Ectodermal cell (in vitro differentiated cells): ENCODE data around the gene ELAVL1. TPM values are rescaled to one million over a fixed set of nuclear protein-coding genes. Genes with fewer than 3 reads are reported as not detected.

Experiments used
- H3K27ac ChIP-seq: 2 replicates; pipeline ENCODE4 v1.7.0; 2013; ENCODE audit warnings: mild to moderate bottlenecking, low read depth, low read length; ENCODE audit not compliant: insufficient read depth, poor library complexity, severe bottlenecking
- H3K27me3 ChIP-seq: 2 replicates; pipeline ENCODE4 v1.7.0; 2013; ENCODE audit warnings: mild to moderate bottlenecking, low read length; ENCODE audit not compliant: insufficient read depth, control insufficient read depth, poor library complexity, severe bottlenecking
- H3K36me3 ChIP-seq: one replicate; pipeline ENCODE4 v1.7.0; 2013; ENCODE audit warnings: low read length; ENCODE audit not compliant: control insufficient read depth, insufficient read depth
- H3K4me1 ChIP-seq: one replicate; pipeline ENCODE4 v1.7.0; 2013; ENCODE audit warnings: low read length; ENCODE audit not compliant: control insufficient read depth, insufficient read depth
- H3K4me3 ChIP-seq: 2 replicates; pipeline ENCODE4 v1.7.0; 2013; ENCODE audit warnings: low read depth, low read length, control low read depth; ENCODE audit not compliant: insufficient read depth
- H3K9me3 ChIP-seq: 2 replicates; pipeline ENCODE4 v1.7.0; 2013; ENCODE audit warnings: mild to moderate bottlenecking, low read length, moderate library complexity; ENCODE audit not compliant: control insufficient read depth
- WGBS, 2 experiments: methylation state at CpG; one replicate each; pipeline ENCODE4 v1.1.7; 2013; ENCODE audit warnings: missing lambda C conversion rate in 2 of 2; 5-methylcytosine and 5-hydroxymethylcytosine counted together
- polyA plus RNA-seq, 4 experiments: library from polyadenylated mRNA; stranded (reverse); fragments of 50-300 nt; gene quantifications; one replicate each; pipeline ENCODE4 v1.2.3, GENCODE V29; 2013

Gene ELAVL1
- polyA plus RNA-seq (2013, experiment 1 of 4), result 167 TPM
- 169 TPM for polyA plus RNA-seq (2013, experiment 2 of 4)
- 137 TPM for polyA plus RNA-seq (2013, experiment 3 of 4)
- 144 TPM for polyA plus RNA-seq (2013, experiment 4 of 4)

DNA sequence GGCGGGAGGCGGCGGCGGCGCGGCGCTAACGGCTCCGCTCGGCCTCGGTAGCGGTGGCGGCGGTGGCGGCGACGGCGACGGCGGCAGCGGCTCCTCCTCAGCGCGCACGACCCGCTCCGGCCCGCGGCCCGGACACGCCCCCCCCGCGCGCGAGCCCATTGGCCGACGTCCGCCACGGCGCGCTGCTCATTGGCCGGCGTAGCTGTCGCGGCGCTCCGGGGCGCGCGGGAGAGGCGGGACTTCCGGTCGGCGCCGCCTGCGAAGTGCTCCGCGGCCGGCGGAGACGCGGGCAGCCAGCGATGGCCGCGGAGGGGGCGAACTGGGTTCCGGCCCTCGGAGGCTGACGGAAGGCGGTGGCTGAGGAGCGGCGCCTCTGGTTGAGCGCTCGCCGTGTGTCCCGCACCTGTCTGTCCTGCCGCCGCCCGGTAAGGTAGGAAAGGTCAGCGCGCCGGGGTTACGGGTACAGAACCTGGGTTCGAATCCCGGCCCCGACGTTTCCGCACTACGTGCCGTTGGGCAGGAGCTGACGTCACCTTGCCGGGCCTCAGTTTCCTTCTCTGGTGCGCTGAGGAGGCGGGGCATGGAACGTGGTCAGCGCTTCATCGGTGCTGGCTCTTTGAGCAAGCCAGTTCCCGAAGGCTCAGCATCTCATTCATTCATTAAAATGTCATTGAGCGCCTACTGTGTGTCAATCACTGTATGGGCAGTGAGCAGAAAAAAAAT is at the start of gene ELAVL1:
Gene ELAVL1 (minus strand): TSS at position 108 of the 723 bp plus-strand sequence. CDS start 13,826 bp downstream, outside the sequence.
- no peaks in the 10 kb centered on the region for H3K9me3 ChIP-seq
- 0 to 1% methylated on average over 98 of the region's 98 CpGs for WGBS, 2 experiments
- peaks cover 11% of the 10 kb centered on the region for H3K4me1 ChIP-seq
- H3K27ac ChIP-seq, result peak within 1 kb of the TSS; percentile 57
- peaks cover 4% of the 10 kb centered on the region for H3K36me3 ChIP-seq
- H3K4me3 ChIP-seq, result peak within 1 kb of the TSS; percentile 71
- H3K27me3 ChIP-seq, result no peaks in the 10 kb centered on the region

DNA sequence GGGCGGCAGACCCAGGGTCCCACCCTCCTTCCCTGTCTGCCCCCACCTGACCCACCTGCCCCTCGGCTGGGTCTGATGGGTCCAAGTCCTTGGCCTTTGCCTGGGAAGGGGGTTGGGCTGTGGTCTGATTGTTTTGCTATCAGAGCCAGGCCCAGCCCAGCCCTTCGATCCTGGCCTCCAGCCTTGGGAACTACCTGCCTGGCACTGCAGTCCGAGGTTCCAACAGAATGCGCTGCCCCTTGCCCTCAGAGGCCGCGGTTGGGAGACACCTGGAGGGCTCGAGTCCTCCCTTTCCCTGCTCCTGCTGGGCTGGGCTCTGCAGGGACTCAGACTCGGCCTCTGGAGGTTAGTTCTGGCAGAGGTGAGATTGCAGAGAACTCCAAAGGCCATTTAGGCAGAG is 48.7 kb upstream of the ELAVL1 start:
- H3K27ac ChIP-seq, result no peak overlapping the region
- H3K4me1 ChIP-seq, result peaks cover 26% of the 10 kb centered on the region
- H3K36me3 ChIP-seq, result no peaks in the 10 kb centered on the region
- WGBS, 2 experiments, result 62 to 68% methylated on average over 9 of the region's 9 CpGs
- H3K27me3 ChIP-seq, result peaks cover 14% of the 10 kb centered on the region
- no peaks in the 10 kb centered on the region for H3K9me3 ChIP-seq
- H3K4me3 ChIP-seq, result no peak overlapping the region

DNA sequence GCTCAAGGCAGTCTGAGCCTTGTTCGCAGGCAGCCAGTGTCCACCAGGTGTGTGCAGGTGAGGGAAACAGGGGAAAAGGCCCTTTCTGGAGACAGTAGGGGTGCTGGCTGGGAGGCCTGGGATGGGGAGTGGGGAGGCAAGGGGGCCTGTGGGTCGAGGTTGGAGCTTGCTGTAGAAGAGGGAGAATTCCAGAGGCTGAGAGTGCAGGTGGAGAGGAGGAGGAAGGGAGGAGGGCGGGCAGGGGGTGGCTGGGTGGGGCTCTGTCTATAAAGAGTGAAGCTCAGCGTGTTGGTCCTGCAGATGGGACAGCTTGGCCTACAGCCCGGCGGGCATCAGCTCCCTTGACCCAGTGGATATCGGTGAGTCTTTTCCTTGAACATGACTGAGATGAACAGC is 47.0 kb upstream of the ELAVL1 start, which contains the start of gene CCL25:
Gene CCL25 (plus strand): TSS at position 297 of the 396 bp plus-strand sequence. CDS start 290 bp downstream, outside the sequence.
- H3K27me3 ChIP-seq, result peaks cover 18% of the 10 kb centered on the region
- WGBS, 2 experiments, result 74 to 77% methylated on average over 7 of the region's 7 CpGs

GRCh38 chr19:8050274-8051096 is 45.0 kb upstream of the ELAVL1 start:
- peak overlapping the region; percentile 40 for H3K4me3 ChIP-seq
- no peaks in the 10 kb centered on the region for H3K36me3 ChIP-seq
- 10% methylated on average over 49 of the region's 49 CpGs for WGBS, 2 experiments

More for the DNA sequence above, 47.0 kb upstream of the ELAVL1 start, which contains the start of gene CCL25:
- no peak within 1 kb of the TSS for H3K4me3 ChIP-seq
- peak within 1 kb of the TSS; percentile 8 for H3K27ac ChIP-seq
- peaks cover 26% of the 10 kb centered on the region for H3K4me1 ChIP-seq
- no peaks in the 10 kb centered on the region for H3K36me3 ChIP-seq
- no peaks in the 10 kb centered on the region for H3K9me3 ChIP-seq

DNA sequence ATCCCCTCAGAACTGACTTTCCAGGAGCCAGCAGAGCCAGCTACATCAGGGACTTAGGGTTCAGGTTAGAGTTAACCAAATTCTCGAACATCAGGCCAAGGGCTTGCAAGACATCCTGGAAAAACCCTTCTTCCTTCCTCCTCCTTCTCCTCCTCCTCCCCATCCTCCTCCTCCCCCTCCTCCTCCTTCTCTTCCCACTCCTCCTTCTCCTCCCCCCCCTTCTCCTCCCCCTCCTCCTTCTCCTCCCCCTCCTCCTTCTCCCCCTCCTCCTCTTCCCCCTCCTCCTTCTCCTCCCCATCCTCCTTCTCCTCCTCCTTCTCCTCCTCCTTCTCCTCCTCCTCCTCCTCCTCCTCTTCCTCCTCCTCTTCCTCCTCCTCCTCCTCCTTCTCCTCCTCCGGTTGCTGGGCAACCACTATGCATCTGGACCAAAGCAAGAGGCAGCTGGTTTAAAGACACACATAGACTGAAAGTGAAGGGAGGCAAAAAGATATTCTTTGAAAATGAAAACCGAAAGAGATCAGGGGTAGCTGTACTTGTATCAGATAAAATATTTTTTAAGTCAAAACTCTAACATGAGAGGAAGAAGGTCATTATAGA is 41.2 kb upstream of the ELAVL1 start:
- no peaks in the 10 kb centered on the region for H3K36me3 ChIP-seq
- no peak overlapping the region for H3K4me3 ChIP-seq
- H3K9me3 ChIP-seq, result no peaks in the 10 kb centered on the region
- 61 to 80% methylated on average over 1 to 2 of the region's 3 CpGs for WGBS, 2 experiments
- no peaks in the 10 kb centered on the region for H3K4me1 ChIP-seq
- peaks cover 18% of the 10 kb centered on the region for H3K27me3 ChIP-seq
- no peak overlapping the region for H3K27ac ChIP-seq

More at GRCh38 chr19:8050274-8051096, 45.0 kb upstream of the ELAVL1 start:
- Histone ChIP-seq H3K27me3 (peaks cover 18% of the 10 kb centered on the region), H3K9me3 (no peaks in the 10 kb centered on the region), H3K4me1 (peaks cover 26% of the 10 kb centered on the region), H3K27ac (no peak overlapping the region)

- H3K9me3 ChIP-seq, result no peaks in the 10 kb centered on the region
- no peaks in the 10 kb centered on the region for H3K36me3 ChIP-seq
- H3K27ac ChIP-seq, result no peak overlapping the region
- no peak overlapping the region for H3K4me3 ChIP-seq
- peaks cover 18% of the 10 kb centered on the region for H3K27me3 ChIP-seq
- H3K4me1 ChIP-seq, result no peaks in the 10 kb centered on the region
- 80 to 87% methylated on average over 10 of the region's 10 CpGs for WGBS, 2 experiments
Observed at GRCh38 chr19:8045872-8046568, 40.6 kb upstream of the ELAVL1 start.

DNA sequence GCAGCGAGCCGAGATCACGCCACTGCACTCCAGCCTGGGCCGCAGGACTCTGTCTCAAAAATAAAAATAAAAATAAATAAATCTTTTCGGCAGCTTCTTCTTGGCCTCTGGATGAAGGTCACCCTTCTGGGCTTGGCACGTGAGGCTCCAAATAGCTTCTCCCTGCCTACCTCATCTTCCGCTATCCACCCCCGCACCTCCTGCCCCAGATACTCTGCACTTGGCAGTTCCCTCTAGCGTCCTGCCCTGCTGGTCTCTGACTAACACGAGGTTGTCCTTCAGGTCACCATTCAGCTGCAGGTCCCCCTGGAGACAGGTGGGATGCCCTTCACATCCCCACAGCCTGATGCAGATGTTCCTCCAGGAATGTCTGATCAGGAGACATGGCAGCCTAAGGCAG is 38.6 kb upstream of the ELAVL1 start:
- no peak overlapping the region for H3K27ac ChIP-seq
- H3K4me3 ChIP-seq, result no peak overlapping the region
- H3K9me3 ChIP-seq, result no peaks in the 10 kb centered on the region
- H3K36me3 ChIP-seq, result no peaks in the 10 kb centered on the region
- WGBS, 2 experiments, result 91 to 92% methylated on average over 10 of the region's 10 CpGs
- no peaks in the 10 kb centered on the region for H3K4me1 ChIP-seq
- peaks cover 2% of the 10 kb centered on the region for H3K27me3 ChIP-seq

DNA sequence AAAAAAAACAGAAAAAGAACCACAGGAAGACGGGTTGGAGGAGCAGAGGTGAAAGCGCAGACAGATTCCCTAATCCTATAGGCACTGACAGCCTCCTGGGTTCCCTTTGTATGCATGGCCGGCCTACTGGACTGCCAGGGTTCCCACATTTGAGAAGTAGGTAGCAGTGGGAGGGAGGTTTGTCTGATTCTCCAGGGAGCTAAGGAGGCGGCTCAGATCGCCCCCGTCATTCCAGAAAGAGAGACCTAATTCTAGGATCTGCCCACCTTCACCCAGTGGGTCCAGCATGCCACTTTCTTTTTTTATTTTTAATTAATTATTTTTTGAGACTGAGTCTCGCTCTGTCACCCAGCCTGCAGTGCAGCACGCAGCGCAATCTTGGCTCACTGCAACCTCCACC is 37.5 kb upstream of the ELAVL1 start:
- H3K27ac ChIP-seq, result no peak overlapping the region
- no peaks in the 10 kb centered on the region for H3K9me3 ChIP-seq
- WGBS, 2 experiments, result 82 to 90% methylated on average over 9 of the region's 9 CpGs
- H3K36me3 ChIP-seq, result no peaks in the 10 kb centered on the region
- no peaks in the 10 kb centered on the region for H3K27me3 ChIP-seq
- H3K4me1 ChIP-seq, result no peaks in the 10 kb centered on the region
- H3K4me3 ChIP-seq, result no peak overlapping the region

- Histone ChIP-seq H3K27ac (no peak overlapping the region), H3K36me3 (no peaks in the 10 kb centered on the region), H3K4me1 (peaks cover 3% of the 10 kb centered on the region), H3K9me3 (no peaks in the 10 kb centered on the region), H3K4me3 (no peak overlapping the region), H3K27me3 (no peaks in the 10 kb centered on the region)
- WGBS, 2 experiments, result 84 to 88% methylated on average over 7 of the region's 7 CpGs
Observed at GRCh38 chr19:8041531-8041931, 36.1 kb upstream of the ELAVL1 start.
